ENCODE results near the gene TMEM250.
"Not testable (repeated sequence)": the region's sequence is repeated elsewhere in the genome, so short reads cannot be mapped to it uniquely, and the experiment has no call there.

- TF ChIP-seq CTCF (IDR thresholded peaks at IDR 0.05 in 2 of 3, conservative IDR thresholded peaks at IDR 0.05 in 1 of 3; ENCODE audit: borderline replicate concordance in 1 of 3, insufficient read depth in 1 of 3, low read depth in 2 of 3, low read length in 2 of 3); RAD21 (IDR thresholded peaks at IDR 0.05; ENCODE audit: low read depth); POLR2AphosphoS5 (IDR thresholded peaks at IDR 0.05; ENCODE audit: low read depth, low read length); EZH2 (IDR thresholded peaks at IDR 0.05): not testable (repeated sequence)
Measured at GRCh38 chr9:136101615-136102074, 17.0 kb downstream of the TMEM250 start.
